GM12801 (cell line): ENCODE measurements around the gene TTLL13.

ENCODE experiments used
- CTCF ChIP-seq: IDR thresholded peaks from one replicate; pipeline ENCODE4 v1.5.1; 2011; ENCODE audit warnings: control low read depth; ENCODE audit not compliant: insufficient read length; ENCODE audit errors: extremely low read depth

Gene TTLL13

GRCh38 chr15:90211440-90212143 lies 37.8 kb upstream of the TTLL13 start:
- no peak for TF ChIP-seq CTCF

DNA sequence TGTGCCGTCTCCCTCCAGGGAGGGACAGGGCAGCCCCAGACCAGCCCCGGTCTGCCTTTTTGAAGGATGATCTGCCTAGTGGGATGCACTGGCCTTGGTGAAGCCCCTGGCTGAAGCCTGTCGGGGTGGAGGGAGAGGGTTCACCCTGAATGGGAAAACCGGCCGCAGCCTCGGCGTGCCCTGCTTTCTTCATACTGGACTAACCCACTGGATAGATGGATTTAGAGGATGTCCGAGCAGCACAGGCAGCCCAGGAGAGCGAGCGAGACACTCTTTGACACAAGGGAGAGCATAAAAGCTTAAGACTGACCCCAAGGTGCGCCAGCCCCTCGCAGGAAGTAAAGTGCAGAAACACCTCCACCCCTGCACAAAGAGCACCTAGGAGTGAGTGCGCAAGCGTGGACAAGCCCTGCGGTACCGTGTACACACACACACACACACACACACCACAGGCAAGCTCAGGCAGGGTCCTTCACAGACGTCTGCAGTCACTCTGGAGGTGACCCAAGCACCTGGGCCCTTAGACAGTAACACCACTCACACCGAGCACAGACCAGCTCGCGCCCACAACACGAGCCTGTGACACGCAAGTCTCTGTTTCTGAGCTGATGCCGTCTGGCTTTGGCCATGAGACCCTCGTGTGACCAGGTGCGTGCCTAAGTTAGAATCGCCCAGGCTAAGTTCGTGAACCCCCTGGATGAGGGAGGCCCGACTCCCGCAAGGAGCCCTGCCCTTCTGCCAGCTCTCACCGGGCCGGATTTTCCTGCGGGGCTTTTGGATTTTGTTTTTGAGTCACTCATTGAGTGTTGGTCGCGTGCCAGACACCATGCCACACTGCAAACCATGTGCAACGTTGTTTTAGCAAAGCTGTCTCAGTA lies 36.9 kb upstream of the TTLL13 start:
- TF ChIP-seq CTCF: no peak

- no peak for TF ChIP-seq CTCF
Measured at GRCh38 chr15:90213122-90213817, 36.1 kb upstream of the TTLL13 start.

GRCh38 chr15:90213818-90214204 lies 35.5 kb upstream of the TTLL13 start:
- TF ChIP-seq CTCF: no peak

DNA sequence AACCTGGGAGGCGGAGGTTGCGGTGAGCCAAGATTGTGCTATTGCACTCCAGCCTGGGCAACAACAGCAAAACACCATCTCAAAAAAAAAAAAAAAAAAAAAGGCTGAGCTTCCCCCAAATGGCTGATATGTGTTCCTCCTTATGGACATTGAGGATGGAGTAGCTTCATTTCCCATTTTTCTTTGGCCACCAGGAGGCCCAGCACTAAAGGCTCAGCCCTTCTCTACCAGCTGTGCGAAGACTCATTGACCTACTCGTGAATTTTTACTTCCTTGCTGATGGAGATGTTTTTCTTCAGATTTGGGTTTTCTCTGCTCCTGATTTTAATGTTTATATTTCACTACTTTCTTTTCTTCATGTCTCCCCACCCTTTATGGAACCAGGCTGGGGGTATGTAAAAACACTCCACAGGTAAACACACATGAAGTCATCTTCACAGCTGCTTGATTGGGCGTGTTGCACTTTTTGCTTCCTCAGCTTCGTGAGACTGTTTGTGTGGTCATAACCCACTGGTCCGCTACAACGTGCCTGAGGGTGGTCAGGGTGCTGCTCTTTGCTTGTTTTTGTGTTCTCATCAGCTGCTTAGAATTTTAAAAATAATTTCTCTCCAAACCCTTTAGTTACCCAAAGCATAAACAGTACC lies 34.7 kb upstream of the TTLL13 start:
- no peak for TF ChIP-seq CTCF

DNA sequence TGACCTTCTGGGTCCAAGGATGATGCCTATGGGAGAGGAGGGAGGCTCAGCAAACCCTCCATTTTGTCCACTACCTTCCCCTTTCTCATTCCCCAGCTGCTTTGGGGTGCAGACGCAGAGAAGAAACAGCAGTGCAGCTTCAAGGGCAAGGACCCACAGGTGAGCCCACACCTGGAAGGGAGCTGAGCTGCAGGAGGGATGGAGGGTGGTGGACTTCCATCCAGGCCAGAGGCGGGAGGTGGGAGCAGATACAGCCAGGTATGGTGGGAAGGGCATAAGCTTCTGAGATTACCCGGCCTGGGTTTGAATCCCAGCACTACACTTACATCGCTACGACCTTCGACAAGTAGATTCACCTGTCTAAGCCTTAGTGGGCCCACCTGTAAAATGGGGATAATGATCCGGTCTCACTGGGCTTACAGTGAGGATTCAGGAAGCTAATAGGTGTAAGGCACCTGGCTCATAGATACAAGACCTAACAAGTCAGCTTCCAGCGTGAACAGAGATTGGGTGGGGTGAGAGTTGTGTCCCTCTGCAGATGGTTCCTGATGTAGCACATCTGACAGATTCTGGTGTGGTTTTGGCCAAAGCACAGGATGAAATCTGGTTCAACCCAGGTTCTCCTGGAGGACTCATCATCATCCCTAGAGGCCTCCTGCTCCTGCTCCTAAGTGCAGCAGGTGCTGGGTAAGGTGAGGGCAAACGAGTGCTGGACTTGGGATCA lies 31.5 kb upstream of the TTLL13 start:
- no peak for TF ChIP-seq CTCF
